Uterus (tissue), 2 donors: Measurements from ENCODE around the gene KRT6C.

ENCODE experiments used
- CTCF ChIP-seq, 4 experiments: fragments of 200-600 bp in 2 of 4; fragments of 450-650 bp in 2 of 4; sonication (generic) in 2 of 4; IDR thresholded peaks; one replicate each; pipeline ENCODE4 v1.5.1; 2016 to 2019; ENCODE audit warnings: antibody characterized with exemption in 4 of 4, mild to moderate bottlenecking in 2 of 4, moderate library complexity in 1 of 4
- POLR2A ChIP-seq, 2 donors: fragments of 450-650 bp; IDR thresholded peaks; one replicate each; pipeline ENCODE4 v1.6.1; 2016; ENCODE audit warnings: antibody characterized with exemption in 2 of 2, mild to moderate bottlenecking in 1 of 2, moderate library complexity in 1 of 2

- TF ChIP-seq POLR2A (IDR thresholded peaks at IDR 0.05) (no peak), CTCF (IDR thresholded peaks at IDR 0.05) (no peak)
Measured at GRCh38 chr12:52434760-52435530, 38.7 kb downstream of the KRT6C start.
